GM19324 (cell line): ENCODE data around the gene ZFYVE26.
"Not testable (repeated sequence)": the region's sequence is repeated elsewhere in the genome, so short reads cannot be mapped to it uniquely, and the experiment has no call there.

Experiments
- ATAC-seq: cut with Tn5 transposase; IDR thresholded peaks from one replicate; pipeline ENCODE4 v1.9.1; 2021; ENCODE audit warnings: mild to moderate bottlenecking, moderate library complexity; ENCODE audit not compliant: unreplicated experiment, low FRiP score

The ZFYVE26 gene

DNA sequence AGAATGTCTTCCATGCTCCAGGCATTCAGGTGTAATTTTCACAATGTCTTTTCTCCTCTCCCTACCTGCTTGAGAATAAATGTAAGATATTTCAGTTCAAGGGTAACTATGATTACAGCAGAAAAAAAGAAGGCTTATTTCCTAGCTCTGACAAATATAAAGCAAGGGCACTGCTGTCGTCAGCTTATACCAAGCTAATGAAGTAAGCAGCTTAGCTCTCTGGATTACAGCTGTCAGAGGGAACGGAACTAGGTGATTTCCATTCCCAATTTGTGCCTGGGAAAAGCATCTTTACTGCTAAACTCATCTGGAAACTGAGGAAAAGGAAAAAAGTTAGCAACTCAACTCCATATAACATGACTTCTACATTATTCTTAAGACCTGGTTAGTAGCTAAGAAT lies 56.5 kb downstream of the ZFYVE26 start:
- ATAC-seq: no peak

DNA sequence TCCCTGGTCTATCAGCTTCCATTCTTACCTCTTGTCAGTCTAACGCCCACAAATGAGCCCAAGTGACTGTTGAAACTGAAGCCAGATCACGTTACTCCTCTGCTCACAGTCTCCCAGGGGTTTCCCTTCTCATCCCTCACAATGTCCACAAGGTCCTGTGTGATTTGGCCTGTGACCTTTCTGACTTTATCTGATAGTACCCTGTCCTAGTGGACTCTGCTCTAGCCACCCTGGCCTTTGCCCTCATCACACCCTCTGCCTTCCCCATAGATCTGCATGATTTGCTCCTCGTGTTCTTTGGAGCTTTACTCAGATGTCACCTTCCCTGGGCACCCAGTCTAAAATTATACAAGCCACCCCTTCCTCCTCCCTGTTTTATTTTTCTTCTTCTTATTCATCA lies 59.2 kb downstream of the ZFYVE26 start:
- ATAC-seq: no peak

DNA sequence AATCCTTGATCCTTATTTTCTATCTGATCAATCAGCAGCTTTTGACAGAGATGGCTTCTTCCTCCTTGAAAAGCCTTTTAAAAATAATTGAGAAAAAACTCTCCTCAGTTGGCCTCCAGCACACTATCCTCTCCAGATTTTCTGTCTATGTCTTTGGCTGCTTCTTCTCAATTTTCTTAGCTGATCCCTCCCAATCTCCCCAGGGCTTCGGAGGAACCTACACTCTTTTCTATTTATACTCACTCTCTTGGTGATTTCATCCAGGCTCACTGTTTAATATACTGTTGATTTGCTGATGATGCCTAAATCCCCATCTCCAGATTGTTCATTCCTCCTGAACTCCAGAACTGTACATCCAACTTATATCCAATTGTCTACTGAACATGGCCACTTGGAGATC lies 59.9 kb downstream of the ZFYVE26 start:
- no peak for ATAC-seq

DNA sequence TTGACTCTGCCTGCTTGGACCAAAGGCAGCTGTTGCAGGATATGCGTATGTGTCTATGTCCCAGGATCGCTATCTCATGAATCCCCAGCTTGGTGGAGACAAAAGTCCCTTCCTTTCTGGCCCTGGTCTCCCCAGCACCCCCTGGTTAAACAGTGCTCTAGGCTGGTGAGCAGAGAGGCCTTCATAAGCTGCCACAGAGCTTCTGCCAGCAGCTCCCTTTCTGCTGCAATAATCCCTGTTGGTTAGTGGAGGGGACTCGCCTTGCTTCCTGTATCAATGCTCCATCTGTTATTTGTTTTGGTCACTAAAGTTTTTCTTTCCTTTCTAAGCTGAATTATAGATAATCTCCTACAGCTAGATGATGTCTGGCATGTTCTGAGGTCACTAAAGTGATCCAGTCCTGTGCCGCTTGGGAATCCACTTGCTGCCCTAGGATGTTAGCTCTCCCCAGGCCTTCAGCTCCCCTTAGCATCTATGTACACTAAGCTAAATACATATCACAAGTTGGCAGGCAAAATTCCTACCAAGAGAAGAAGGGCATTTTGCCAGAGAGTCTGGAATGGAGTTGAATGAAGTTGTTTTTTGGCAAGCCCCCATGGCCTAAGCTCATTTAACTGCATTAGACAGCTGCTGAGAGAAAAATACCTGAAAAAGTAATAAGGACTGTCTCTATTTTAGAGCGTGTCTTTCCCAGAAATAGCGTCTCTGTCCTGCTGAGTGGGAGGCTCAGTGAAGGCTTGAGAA lies 66.9 kb downstream of the ZFYVE26 start:
- ATAC-seq: no peak

DNA sequence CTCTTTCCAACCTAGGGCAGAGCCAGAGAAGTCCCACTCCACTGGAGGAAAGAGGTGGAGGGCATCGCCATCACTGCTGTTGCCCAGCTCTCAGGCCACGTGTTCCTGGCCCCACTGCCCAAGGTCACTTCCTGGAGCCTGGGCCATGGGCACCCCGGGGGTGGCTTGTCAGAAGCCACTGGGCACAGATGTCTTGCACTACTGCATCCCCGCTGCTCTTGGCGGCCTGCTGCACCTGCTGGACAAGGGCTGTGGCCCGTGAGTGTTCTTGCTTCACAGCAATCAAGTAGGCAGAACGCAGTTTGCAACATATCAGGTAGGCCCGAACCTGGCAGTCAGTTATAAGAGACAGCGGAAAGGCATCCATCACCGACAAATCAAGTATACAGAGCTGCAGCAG lies 68.1 kb downstream of the ZFYVE26 start:
- no peak for ATAC-seq

DNA sequence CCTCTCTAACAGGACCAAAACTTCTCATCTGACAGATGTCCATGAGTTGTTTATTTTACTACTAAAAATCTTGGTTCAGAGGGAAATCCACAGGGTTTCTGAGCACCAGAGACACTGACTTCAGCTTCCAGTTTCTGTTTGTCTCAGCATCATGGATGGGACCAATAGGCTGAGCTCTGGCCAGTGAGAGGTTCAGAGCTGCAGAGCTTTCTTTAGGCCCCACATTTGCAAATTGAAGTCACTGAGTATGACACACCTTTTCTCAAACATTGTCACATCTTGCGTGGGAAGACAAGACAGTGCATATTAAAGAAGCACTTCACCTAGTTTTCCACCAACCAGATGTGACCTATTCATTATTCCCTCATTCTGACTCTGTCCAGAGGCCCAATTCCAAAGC lies 69.5 kb downstream of the ZFYVE26 start:
- no peak for ATAC-seq

DNA sequence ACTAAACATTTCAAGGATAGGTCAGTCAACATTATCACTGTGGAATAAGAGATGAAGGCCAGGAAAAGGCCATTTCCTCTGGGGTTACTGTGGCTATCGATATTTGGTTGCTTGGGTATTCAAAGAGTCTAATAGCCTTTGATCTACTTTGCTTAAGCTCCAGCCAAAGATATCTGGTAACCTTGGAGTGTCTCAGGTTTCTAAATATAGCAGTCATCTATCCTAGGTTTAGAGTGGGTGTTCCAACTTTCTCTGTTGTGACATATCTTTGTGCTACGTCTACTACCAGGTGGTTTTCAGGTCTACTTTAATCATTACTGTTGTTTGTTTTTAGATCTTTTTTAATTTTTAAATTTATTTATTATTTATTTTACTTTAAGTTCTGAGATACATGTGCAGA lies 72.3 kb downstream of the ZFYVE26 start:
- no peak for ATAC-seq

DNA sequence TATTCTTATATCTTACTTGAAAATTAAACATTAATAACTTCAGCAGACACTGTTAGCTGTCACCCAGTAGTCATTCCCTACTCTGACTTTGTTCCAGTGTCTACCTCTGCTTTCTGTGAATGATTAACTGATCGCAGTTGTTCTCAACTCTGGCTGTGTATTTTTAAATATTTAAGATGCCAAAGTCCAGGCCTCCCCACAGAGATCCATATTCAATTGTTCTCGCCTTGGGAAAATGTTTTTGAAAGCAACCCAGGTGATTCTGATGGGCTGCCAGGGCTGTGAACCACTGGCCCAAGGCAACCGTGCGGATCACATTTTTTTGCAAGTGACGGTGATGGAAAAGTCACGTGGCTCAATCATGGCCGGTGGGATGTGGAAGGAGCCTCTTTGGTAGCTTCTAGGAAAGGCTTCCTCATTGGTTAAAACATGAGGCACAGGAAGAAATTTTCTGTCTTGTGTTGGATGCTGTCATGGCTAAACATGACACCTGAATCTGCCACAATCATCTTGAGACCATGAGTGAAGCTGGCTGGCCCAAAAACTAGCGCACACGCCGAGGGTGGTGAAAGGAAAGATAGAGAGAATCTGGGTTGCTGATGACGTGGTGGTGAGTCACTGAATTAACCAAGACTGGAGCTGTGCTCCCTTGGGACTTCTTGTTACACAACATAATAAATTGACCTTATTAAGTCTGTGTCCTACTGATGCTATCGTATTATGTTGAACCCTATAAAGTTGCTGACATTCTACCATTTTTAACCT lies 77.5 kb downstream of the ZFYVE26 start:
- no peak for ATAC-seq

DNA sequence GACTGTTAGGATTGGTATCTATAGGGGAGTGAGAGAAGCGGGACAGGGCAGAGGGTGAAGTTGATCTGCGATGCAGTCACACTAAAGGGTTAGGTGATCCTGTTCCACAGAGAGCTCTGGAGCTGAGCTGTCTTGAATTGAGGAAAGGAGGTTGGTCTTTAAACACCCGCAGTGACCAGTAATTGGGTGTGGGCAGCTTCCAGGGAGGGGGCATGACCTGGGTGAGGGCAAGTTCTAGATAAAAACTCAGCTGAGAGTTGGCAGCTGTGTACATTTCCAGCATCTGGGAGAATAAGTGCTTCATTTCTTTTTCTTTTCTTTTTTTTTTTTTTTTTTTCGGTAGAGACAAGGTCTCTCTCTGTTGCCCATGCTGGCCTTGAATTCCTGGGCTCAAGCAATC lies 79.6 kb downstream of the ZFYVE26 start:
- ATAC-seq: no peak

DNA sequence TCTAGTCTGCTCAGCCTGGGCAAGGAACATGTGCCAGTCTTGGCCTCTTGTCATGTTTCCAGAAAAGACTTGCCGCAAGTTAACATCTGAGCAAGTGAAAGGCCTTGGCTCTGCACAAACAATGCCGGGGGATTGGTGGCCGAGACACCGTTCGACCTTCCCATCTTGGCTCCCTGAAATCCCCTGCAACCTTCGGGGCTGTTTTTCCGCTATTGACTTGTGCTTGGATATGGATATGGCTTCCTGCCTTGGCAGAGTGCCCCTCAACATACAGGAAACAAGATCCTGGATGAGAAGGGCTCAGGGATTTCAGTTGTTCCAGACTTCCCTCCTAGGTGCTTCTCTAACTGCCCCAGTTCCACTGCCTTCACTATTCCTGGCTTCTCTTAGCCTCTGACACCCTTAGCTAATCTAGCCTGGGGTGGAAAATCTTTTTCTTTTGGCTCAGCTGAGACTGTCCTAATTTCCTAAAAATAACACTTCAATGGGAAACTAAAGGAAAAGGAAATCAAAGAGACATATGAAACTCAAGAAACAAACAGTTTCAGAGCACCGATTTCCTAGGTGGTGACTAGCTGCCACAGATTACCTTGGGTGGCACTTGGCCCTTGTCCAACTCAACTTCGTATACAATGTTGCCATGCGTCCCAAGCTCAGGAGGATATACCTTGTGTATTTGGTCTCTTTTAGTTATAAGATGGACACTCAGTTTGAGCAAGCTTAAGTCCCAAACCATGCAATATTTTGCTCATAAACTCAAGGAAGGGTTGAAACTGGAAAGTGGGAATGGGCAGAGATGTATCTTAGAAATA lies 80.8 kb downstream of the ZFYVE26 start:
- no peak for ATAC-seq

DNA sequence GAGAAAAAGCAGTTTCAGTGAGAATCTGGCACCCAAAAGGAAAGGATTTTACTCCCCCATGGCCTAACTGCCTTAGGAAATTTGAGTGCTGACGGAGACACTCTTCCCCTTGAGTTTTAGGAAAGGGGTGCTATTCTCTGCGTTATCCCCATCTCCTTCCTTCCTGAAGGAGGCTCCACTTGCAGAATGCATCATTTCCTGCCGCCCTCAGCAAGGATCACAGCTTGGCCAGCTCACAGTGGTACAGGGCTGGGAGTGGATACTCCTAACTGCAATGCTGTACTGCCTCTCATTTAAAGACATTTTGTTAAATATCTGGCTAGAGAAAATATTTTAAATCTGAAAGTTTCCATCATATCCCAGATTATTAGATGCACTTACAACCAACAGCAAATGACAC lies 81.7 kb downstream of the ZFYVE26 start:
- ATAC-seq: no peak

DNA sequence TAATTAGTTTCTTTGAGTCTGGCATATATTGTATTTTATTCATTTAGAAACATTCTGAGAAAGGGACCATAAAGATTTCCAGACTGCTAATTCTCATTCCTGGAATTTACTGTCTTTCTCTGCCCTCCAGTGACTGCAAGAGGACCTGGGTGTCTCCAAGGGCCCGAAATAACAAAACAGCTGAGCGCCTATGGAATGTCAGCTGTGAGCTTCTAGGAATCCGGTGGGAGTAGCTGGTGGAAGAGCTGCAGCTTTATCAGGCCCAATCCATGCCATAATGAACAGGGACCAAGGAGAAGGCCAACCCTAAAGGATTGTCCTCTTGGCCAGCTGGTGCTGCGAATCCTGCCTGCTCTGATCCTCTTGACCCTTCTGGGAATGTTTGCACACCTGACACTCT lies 82.8 kb downstream of the ZFYVE26 start:
- ATAC-seq: no peak

DNA sequence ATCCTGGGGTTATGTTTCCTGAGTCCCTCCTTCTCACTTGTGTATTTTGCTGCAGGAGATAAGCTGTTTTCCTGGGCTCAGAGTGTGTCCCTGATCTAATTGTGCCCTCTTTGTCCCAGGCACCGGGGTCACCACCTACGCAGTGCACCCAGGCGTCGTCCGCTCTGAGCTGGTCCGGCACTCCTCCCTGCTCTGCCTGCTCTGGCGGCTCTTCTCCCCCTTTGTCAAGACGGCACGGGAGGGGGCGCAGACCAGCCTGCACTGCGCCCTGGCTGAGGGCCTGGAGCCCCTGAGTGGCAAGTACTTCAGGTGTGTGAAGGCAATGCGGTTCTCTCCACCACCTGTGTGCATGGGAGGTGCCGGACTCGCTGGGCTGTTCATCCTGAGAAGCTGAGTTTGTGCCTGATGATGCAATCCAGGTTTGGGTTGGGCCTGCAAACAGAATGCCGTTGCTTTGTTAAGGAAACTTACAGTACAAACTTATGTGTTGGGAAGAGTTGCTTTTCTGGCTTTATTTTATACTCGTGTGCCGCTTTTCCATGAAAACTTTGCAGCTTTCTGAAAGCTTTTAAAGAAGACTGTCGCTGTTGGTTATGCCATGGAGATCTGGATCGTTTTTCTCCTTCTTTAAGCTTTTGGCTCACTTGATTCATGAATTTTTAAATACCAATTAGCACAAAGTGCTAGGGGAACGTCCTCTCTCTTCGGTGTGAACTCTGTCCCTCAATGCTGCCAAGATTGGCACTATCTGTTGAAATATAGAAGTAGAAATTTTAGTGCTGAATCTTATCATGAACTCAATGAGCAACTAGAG lies 87.1 kb downstream of the ZFYVE26 start:
- ATAC-seq: no peak

DNA sequence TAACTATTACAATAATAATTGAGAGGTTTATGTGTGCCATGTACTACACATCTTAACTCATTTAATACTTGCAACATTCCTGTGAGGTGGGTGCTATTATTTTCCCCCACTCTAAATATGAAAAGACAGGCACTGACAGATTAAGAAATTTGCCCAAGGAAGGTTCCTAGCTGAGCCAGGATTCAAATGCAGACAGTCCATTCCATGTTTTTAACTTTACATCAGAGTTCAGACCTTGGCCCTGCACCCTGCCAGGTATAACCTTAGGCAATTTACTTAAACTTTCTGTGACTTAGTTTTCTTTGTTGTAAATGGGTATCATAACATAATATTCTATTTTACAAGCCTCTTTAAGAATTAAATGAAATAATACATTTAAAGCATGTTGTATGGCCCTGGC lies 88.1 kb downstream of the ZFYVE26 start:
- no peak for ATAC-seq

DNA sequence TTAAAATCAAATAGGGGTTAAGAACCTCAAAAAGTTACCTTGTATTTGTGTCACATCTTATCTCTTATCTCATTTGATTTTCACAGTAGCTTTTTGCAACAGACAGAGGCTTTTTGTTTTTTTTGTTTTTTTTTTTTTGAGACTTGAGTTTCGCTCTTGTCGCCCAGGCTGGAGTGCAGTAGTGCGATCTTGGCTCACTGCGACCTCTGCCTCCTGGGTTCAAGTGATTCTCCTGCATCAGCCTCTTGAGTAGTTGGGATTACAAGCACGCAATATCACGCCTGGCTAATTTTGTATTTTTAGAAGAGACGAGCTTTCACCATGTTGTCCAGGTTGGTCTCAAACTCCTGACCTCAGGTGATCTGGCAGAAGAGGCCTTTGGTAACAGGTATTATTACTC lies 89.0 kb downstream of the ZFYVE26 start:
- no peak for ATAC-seq

DNA sequence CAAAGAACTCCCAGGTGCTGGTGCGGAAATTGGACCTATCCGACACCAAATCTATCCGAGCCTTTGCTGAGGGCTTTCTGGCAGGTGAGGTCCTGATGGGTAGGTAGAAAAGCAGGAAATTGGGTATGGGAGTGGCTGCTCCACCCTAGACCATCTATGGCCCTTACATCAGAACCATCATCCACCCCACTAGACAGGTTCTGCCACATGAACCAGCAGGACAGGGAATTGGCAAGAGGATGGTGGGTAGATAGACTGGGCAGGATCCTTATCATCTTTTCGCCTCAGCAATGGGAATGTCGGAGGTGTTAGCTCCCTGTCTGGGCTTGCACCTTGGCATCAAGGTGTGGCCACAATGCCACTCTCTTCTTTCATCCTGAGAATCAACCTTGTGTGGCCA lies 91.2 kb downstream of the ZFYVE26 start:
- ATAC-seq: no peak

DNA sequence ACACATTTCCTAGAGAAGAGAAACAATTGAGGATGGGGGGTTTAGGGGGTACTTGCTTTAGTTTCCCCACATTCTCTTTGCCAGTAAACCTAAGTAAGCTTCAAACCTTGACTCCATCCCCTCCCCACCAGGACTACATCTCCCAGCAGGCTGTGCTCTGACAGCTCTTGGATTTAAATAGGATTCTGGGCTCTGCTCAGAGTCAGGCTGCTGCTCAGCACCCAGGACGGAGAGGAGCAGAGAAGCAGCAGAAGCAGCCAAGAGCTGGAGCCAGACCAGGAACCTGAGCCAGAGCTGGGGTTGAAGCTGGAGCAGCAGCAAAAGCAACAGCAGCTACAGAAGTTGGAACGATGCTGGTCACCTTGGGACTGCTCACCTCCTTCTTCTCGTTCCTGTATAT lies 94.1 kb downstream of the ZFYVE26 start:
- ATAC-seq: no peak

DNA sequence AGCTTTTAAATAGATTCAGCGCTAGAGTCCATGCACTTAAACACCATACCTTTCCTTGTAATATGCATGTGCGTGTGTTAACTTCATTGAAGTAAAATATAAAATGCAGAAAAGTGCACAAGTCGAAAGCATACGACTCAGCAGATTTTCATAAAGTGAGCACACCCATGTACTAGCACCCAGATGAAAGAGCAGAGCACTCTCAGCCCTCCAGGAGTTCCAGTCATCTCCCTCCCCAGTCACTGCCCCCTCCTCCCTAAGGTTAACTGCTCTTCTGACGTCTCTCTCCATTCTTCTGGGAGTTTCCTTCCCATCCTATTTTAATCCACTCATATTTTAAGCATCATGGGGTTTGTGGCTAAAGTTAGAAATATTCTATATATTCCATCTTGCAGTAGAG lies 94.5 kb downstream of the ZFYVE26 start:
- ATAC-seq: no peak

DNA sequence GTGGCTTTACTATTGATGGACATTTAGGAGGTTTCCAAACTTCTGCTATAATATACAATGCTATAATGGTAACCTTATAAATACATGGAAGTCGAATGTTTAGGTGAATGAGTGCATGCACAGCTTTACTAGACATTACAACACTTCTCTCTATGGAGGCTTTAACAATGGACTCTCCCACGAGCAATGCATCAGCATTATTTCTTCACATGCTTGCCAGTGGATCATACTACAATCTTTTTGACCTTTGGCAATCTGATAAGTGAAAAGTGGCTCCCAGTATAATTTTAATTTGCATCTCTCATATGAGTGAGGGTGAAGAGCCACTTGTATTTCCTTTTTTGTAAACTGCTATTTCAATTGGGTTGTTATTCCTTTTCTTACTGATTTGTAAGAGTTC lies 96.5 kb downstream of the ZFYVE26 start:
- ATAC-seq: no peak

DNA sequence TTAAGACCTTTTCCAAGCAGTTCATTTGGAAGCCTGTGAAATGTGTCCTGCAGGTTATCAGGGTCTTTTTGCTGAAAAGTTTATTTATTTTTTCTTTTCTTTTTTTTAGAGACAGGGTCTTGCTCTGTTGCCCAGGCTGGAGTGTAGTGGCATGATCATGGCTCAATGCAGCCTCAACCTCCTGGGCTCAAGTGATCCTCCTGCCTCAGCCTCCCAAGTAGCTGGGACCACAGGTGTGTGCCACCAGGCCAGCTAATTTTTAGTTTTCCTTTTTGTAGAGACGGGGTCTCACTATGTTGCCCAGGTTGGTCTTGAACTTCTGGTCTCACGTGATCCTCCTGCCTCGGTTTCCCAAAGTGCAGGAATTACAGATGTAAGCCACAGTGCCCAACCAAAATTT lies 97.0 kb downstream of the ZFYVE26 start:
- not testable (repeated sequence) for ATAC-seq

DNA sequence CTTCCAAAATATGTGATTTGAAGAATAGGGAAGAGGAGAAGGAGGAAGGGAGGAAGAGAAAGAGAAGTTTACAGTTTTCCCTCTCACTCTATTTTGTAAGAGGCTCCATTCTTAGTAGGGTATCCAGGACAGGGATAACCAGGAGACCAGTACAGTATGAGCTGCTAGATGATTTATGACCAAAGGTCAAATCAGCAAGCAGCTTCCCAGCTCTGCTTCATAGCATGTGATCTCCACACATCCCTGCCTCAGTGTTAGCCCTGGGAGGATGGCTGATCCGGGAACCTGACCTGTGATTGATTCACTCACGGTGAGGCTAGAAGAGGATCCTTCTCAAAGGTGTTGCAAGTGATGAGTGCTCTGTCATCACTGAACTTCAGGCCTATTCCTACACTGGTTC lies 98.1 kb downstream of the ZFYVE26 start:
- no peak for ATAC-seq
